Subcutaneous abdominal adipose tissue (tissue), 5 donors: Measurements from ENCODE around the gene GLUD2.
"Not testable (repeated sequence)": the region's sequence is repeated elsewhere in the genome, so short reads cannot be mapped to it uniquely, and the experiment has no call there.

ENCODE experiments used
- H3K27ac ChIP-seq: one replicate; pipeline ENCODE4 v1.7.0; 2013; ENCODE audit warnings: low read depth, mild to moderate bottlenecking, inconsistent platforms, low read length, moderate library complexity
- H3K27me3 ChIP-seq, 5 donors: one replicate each; pipeline ENCODE4 v1.7.0; 2013; ENCODE audit warnings: low read length in 5 of 5, inconsistent platforms in 1 of 5; ENCODE audit not compliant: control insufficient read depth in 5 of 5, insufficient read depth in 4 of 5
- H3K36me3 ChIP-seq, 5 donors: one replicate each; pipeline ENCODE4 v1.7.0; 2013; ENCODE audit warnings: low read length in 5 of 5; ENCODE audit not compliant: control insufficient read depth in 5 of 5, insufficient read depth in 5 of 5
- H3K4me1 ChIP-seq, 5 donors: one replicate each; pipeline ENCODE4 v1.7.0; 2013; ENCODE audit warnings: low read length in 5 of 5, mild to moderate bottlenecking in 3 of 5, moderate library complexity in 1 of 5; ENCODE audit not compliant: control insufficient read depth in 5 of 5, insufficient read depth in 5 of 5
- H3K4me3 ChIP-seq, 5 donors: one replicate each; pipeline ENCODE4 v1.7.0; 2013; ENCODE audit warnings: low read length in 5 of 5, low read depth in 1 of 5
- H3K9ac ChIP-seq, 5 donors: one replicate each; pipeline ENCODE4 v1.7.0; 2013; ENCODE audit warnings: low read length in 5 of 5, mild to moderate bottlenecking in 4 of 5, moderate library complexity in 3 of 5
- H3K9me3 ChIP-seq, 5 donors: one replicate each; pipeline ENCODE4 v1.7.0; 2013; ENCODE audit warnings: low read length in 5 of 5; ENCODE audit not compliant: control insufficient read depth in 5 of 5
- donor health status: healthy.
- donor health status: healthy.
- donor health status: healthy.
- donor health status: healthy.
- donor health status: healthy.

The GLUD2 gene

GRCh38 chrX:121047441-121048419 is at the start of gene GLUD2:
Gene GLUD2, plus strand, starts transcription at chrX:121047610. Its CDS starts 75 bp downstream, at chrX:121047685.
- H3K9ac ChIP-seq = peak within 1 kb of the TSS in 1 of 5 donors; percentile 35
- H3K36me3 ChIP-seq, H3K27ac ChIP-seq, H3K9me3 ChIP-seq, H3K27me3 ChIP-seq: not testable (repeated sequence)
- peak within 1 kb of the TSS; percentile 39 to 63 (median 57) for H3K4me3 ChIP-seq
- H3K4me1 ChIP-seq = peaks cover 0 to 12% (median 7%) of the 10 kb centered on the region in 5 donors

- Histone ChIP-seq H3K9ac (no peak overlapping the region), H3K9me3 (no peaks in the 10 kb centered on the region), H3K4me3 (no peak overlapping the region), H3K36me3 (no peaks in the 10 kb centered on the region), H3K27me3 (peaks cover 0 to 2% (median 0%) of the 10 kb centered on the region in 5 donors), H3K4me1 (no peaks in the 10 kb centered on the region), H3K27ac (no peak overlapping the region)
Measured at GRCh38 chrX:120999413-120999812, 48.0 kb upstream of the GLUD2 start.

DNA sequence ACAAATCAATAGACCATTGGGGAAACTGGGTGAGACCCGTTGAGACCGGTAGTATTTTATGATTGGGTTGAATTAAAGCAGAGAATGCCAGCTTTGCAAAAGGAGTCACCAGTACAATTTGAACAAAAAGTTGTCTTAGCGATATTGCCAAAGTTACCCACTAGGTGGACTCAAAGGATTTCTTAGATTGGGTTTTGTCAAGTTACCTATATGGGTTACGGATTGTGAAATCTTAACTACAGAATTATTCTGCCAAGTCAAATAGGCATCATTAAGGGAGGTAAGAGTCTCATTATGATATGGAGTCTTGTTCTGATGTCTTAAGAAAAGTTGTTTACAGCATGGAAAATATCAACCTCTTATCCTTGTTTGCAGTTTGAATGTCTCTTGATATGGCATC is 46.8 kb upstream of the GLUD2 start:
- no peaks in the 10 kb centered on the region for H3K36me3 ChIP-seq
- H3K27ac ChIP-seq = no peak overlapping the region
- H3K9me3 ChIP-seq = no peaks in the 10 kb centered on the region
- no peak overlapping the region for H3K4me3 ChIP-seq
- peaks cover 0 to 2% (median 0%) of the 10 kb centered on the region in 5 donors for H3K27me3 ChIP-seq
- no peak overlapping the region for H3K9ac ChIP-seq
- H3K4me1 ChIP-seq = no peaks in the 10 kb centered on the region

DNA sequence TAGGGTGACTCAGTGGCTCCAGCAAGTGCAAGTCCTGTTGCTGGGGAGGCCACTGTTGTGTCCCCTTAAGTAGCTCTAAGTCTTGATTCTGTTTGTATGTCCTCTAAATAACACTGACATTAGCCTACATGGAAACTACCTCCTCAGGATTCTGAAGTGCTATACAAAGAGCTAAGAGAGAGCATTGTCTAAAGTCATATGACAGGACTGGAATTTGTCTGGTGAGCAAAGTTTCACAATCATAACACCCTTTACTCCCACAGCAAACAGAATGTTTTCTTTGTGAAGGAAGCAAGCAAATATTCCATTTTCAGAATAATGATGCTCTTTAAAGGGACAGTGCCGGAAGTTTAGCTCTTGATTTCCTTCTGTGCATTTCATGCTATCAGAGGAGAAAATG is 38.5 kb upstream of the GLUD2 start:
- Histone ChIP-seq H3K4me3 (no peak overlapping the region), H3K27me3 (no peaks in the 10 kb centered on the region), H3K27ac (no peak overlapping the region), H3K4me1 (peaks cover 0 to 17% (median 11%) of the 10 kb centered on the region in 5 donors), H3K9ac (no peak overlapping the region), H3K9me3 (peaks cover 0 to 7% (median 3%) of the 10 kb centered on the region in 5 donors), H3K36me3 (no peaks in the 10 kb centered on the region)

- H3K9me3 ChIP-seq = peaks cover 0 to 14% (median 3%) of the 10 kb centered on the region in 5 donors
- peaks cover 0 to 17% (median 11%) of the 10 kb centered on the region in 5 donors for H3K4me1 ChIP-seq
- no peak overlapping the region for H3K27ac ChIP-seq
- no peak overlapping the region for H3K9ac ChIP-seq
- no peaks in the 10 kb centered on the region for H3K36me3 ChIP-seq
- no peak overlapping the region for H3K4me3 ChIP-seq
- no peaks in the 10 kb centered on the region for H3K27me3 ChIP-seq
Measured at GRCh38 chrX:121009764-121010163, 37.6 kb upstream of the GLUD2 start.

GRCh38 chrX:121010218-121010617 is 37.2 kb upstream of the GLUD2 start:
- H3K9me3 ChIP-seq = peaks cover 0 to 16% (median 5%) of the 10 kb centered on the region in 5 donors
- no peaks in the 10 kb centered on the region for H3K27me3 ChIP-seq
- H3K9ac ChIP-seq = no peak overlapping the region
- H3K36me3 ChIP-seq = no peaks in the 10 kb centered on the region
- peaks cover 0 to 17% (median 11%) of the 10 kb centered on the region in 5 donors for H3K4me1 ChIP-seq
- H3K4me3 ChIP-seq = no peak overlapping the region
- H3K27ac ChIP-seq = no peak overlapping the region

GRCh38 chrX:121011254-121011653 is 36.2 kb upstream of the GLUD2 start:
- no peaks in the 10 kb centered on the region for H3K36me3 ChIP-seq
- peaks cover 0 to 14% (median 5%) of the 10 kb centered on the region in 5 donors for H3K9me3 ChIP-seq
- H3K27ac ChIP-seq = no peak overlapping the region
- H3K4me3 ChIP-seq = no peak overlapping the region
- no peaks in the 10 kb centered on the region for H3K27me3 ChIP-seq
- H3K4me1 ChIP-seq = peaks cover 0 to 17% (median 11%) of the 10 kb centered on the region in 5 donors
- no peak overlapping the region for H3K9ac ChIP-seq

GRCh38 chrX:121013897-121014455 is 33.4 kb upstream of the GLUD2 start:
- H3K36me3 ChIP-seq = no peaks in the 10 kb centered on the region

GRCh38 chrX:121014826-121015225 is 32.6 kb upstream of the GLUD2 start:
- Histone ChIP-seq H3K4me1 (peaks cover 0 to 7% (median 2%) of the 10 kb centered on the region in 5 donors), H3K27ac (no peak overlapping the region), H3K27me3 (peaks cover 0 to 3% (median 0%) of the 10 kb centered on the region in 5 donors), H3K36me3 (no peaks in the 10 kb centered on the region), H3K4me3 (no peak overlapping the region), H3K9me3 (peaks cover 0 to 10% (median 3%) of the 10 kb centered on the region in 5 donors), H3K9ac (no peak overlapping the region)

More at GRCh38 chrX:121013897-121014455, 33.4 kb upstream of the GLUD2 start:
- Histone ChIP-seq H3K27me3 (peaks cover 0 to 3% (median 0%) of the 10 kb centered on the region in 5 donors), H3K27ac (no peak overlapping the region), H3K9ac (no peak overlapping the region), H3K4me3 (no peak overlapping the region), H3K4me1 (peaks cover 0 to 14% (median 8%) of the 10 kb centered on the region in 5 donors), H3K9me3 (peaks cover 0 to 10% (median 3%) of the 10 kb centered on the region in 5 donors)

DNA sequence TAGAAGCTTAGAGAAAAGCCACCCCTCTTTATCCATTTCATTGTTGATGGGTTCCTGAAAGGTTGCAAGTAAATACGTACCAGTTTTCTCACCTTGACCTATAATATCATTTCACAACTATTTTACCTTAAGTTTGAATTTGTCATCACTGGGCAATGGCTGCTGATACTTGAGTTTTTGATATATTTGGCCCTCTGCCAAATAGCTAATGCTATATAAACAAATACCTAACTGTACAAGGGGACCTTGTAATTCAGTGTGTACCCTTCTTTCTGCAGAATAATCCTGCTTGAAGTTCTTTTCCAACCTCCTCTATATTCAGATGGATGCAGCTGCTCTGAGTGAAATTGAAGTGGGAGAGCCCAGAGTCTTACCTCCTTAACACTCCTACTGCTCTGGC is 19.0 kb upstream of the GLUD2 start:
- H3K4me3 ChIP-seq = no peak overlapping the region
- peaks cover 0 to 23% (median 12%) of the 10 kb centered on the region in 5 donors for H3K4me1 ChIP-seq
- H3K27me3 ChIP-seq = no peaks in the 10 kb centered on the region
- no peak overlapping the region for H3K9ac ChIP-seq
- H3K36me3 ChIP-seq = no peaks in the 10 kb centered on the region
- H3K27ac ChIP-seq = no peak overlapping the region
- H3K9me3 ChIP-seq = no peaks in the 10 kb centered on the region
